ENCODE results near the gene SLFN12L.
"Not testable (repeated sequence)": the region's sequence is repeated elsewhere in the genome, so short reads cannot be mapped to it uniquely, and the experiment has no call there.

SLFN12L gene

GRCh38 chr17:35515027-35515426 is 22.5 kb downstream of the SLFN12L start:
- TF ChIP-seq CTCF (IDR thresholded peaks at IDR 0.05; ENCODE audit: low read depth, low read length) = no peak
- H3K4me3 ChIP-seq (ENCODE audit: low read depth, low read length) = no peak overlapping the region

GRCh38 chr17:35514564-35514963 is 22.9 kb downstream of the SLFN12L start:
- TF ChIP-seq CTCF (IDR thresholded peaks at IDR 0.05; ENCODE audit: low read depth, low read length) = no peak
- H3K4me3 ChIP-seq (ENCODE audit: low read depth, low read length) = no peak overlapping the region

- TF ChIP-seq CTCF (IDR thresholded peaks at IDR 0.05; ENCODE audit: low read depth, low read length) = no peak
- H3K4me3 ChIP-seq (ENCODE audit: low read depth, low read length) = no peak overlapping the region
Measured at GRCh38 chr17:35510052-35510451, 27.4 kb downstream of the SLFN12L start.

- H3K4me3 ChIP-seq (ENCODE audit: low read depth, low read length) = not testable (repeated sequence)
Measured at GRCh38 chr17:35507714-35508113, 29.8 kb downstream of the SLFN12L start.

GRCh38 chr17:35499548-35499947 is 37.9 kb downstream of the SLFN12L start:
- no peak overlapping the region for H3K4me3 ChIP-seq (ENCODE audit: low read depth, low read length)
- TF ChIP-seq CTCF (IDR thresholded peaks at IDR 0.05; ENCODE audit: low read depth, low read length) = no peak

- no peak for TF ChIP-seq CTCF (IDR thresholded peaks at IDR 0.05; ENCODE audit: low read depth, low read length)
- no peak overlapping the region for H3K4me3 ChIP-seq (ENCODE audit: low read depth, low read length)
Measured at GRCh38 chr17:35498448-35499178, 38.9 kb downstream of the SLFN12L start.

GRCh38 chr17:35496451-35497290 is 40.8 kb downstream of the SLFN12L start:
- H3K4me3 ChIP-seq (ENCODE audit: low read depth, low read length) = no peak overlapping the region
- no peak for TF ChIP-seq CTCF (IDR thresholded peaks at IDR 0.05; ENCODE audit: low read depth, low read length)
